ENCODE results near the gene B4GALNT3. TPM values are rescaled to one million over a fixed set of nuclear protein-coding genes. Genes with fewer than 3 reads are reported as not detected.

B4GALNT3 gene
- total and polyA plus RNA-seq, 2 of the 13 experiments (the other 11 are each of a cell fraction or from before 2014, with no cell fraction given): 3.2 to 4.4 TPM

DNA sequence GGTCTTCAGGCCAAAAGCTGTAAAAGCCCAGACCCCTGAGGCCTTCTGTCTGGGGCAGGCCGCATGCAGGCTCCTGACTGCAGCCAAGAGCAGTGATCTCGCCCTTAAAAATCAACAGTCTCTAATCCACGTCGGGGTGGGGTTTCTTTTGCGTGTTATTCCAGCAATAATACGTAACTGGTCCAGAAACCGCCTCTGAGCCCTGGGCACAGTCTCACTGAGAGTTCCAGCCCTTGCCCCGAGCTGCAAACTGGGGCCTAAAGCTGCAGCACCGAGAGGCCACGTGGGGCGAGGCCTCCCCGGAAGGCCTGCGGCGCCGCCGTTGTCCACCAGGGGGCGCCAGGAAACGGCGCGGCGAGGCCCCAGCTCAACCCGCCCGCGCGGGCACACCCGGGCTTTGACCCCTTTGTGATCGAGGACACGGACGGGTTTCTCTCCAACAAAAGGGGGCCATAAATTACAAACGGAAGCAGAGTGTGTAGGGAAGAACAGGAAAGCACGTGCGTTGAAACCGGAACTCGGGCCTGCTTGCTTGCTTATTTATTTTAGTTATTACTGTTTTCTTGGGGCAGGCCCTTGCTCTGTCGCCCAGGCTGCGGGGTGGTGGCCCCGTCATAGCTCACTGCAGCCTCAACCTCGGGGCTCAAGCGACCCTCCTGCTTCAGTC is 116.3 kb downstream of the B4GALNT3 start (continued):
- peak; percentile 69 for TF ChIP-seq PHF8 (CRISPR knock-in tag; IDR thresholded peaks at IDR 0.05)
- peak; percentile 67; the same call in 1 of the 2 replicates for TF ChIP-seq NKX3-1 (CRISPR knock-in tag; IDR thresholded peaks at IDR 0.05)
- TF ChIP-seq, protein P1, sequence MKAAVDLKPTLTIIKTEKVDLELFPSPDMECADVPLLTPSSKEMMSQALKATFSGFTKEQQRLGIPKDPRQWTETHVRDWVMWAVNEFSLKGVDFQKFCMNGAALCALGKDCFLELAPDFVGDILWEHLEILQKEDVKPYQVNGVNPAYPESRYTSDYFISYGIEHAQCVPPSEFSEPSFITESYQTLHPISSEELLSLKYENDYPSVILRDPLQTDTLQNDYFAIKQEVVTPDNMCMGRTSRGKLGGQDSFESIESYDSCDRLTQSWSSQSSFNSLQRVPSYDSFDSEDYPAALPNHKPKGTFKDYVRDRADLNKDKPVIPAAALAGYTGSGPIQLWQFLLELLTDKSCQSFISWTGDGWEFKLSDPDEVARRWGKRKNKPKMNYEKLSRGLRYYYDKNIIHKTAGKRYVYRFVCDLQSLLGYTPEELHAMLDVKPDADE (CRISPR knock-in tag; IDR thresholded peaks at IDR 0.05): no peak
- TF ChIP-seq, protein P2, sequence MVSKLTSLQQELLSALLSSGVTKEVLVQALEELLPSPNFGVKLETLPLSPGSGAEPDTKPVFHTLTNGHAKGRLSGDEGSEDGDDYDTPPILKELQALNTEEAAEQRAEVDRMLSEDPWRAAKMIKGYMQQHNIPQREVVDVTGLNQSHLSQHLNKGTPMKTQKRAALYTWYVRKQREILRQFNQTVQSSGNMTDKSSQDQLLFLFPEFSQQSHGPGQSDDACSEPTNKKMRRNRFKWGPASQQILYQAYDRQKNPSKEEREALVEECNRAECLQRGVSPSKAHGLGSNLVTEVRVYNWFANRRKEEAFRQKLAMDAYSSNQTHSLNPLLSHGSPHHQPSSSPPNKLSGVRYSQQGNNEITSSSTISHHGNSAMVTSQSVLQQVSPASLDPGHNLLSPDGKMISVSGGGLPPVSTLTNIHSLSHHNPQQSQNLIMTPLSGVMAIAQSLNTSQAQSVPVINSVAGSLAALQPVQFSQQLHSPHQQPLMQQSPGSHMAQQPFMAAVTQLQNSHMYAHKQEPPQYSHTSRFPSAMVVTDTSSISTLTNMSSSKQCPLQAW (CRISPR knock-in tag; IDR thresholded peaks at IDR 0.05): peak; percentile 84
- peak; percentile 80; the same call in 1 of the 2 replicates for TF ChIP-seq ZNF792 (CRISPR knock-in tag; IDR thresholded peaks at IDR 0.05)
- TF ChIP-seq SP4 (CRISPR knock-in tag; IDR thresholded peaks at IDR 0.05): no peak; the same call in 1 of the 2 replicates
- TF ChIP-seq ZBTB3 (CRISPR knock-in tag; IDR thresholded peaks at IDR 0.05; ENCODE audit: borderline replicate concordance, low read depth): peak; percentile 73
- TF ChIP-seq, protein P3, sequence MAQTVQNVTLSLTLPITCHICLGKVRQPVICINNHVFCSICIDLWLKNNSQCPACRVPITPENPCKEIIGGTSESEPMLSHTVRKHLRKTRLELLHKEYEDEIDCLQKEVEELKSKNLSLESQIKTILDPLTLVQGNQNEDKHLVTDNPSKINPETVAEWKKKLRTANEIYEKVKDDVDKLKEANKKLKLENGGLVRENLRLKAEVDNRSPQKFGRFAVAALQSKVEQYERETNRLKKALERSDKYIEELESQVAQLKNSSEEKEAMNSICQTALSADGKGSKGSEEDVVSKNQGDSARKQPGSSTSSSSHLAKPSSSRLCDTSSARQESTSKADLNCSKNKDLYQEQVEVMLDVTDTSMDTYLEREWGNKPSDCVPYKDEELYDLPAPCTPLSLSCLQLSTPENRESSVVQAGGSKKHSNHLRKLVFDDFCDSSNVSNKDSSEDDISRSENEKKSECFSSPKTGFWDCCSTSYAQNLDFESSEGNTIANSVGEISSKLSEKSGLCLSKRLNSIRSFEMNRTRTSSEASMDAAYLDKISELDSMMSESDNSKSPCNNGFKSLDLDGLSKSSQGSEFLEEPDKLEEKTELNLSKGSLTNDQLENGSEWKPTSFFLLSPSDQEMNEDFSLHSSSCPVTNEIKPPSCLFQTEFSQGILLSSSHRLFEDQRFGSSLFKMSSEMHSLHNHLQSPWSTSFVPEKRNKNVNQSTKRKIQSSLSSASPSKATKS (CRISPR knock-in tag; IDR thresholded peaks at IDR 0.05): no peak
- TF ChIP-seq FOSL2 (CRISPR knock-in tag; IDR thresholded peaks at IDR 0.05): peak; percentile 65
- TF ChIP-seq FOXJ3 (CRISPR knock-in tag; IDR thresholded peaks at IDR 0.05; ENCODE audit: borderline replicate concordance): no peak; the same call in 1 of the 2 replicates
- no peak for TF ChIP-seq MBNL3 (CRISPR knock-in tag; conservative IDR thresholded peaks at IDR 0.05)
- peak; percentile 95 for TF ChIP-seq ZNF83 (CRISPR knock-in tag; IDR thresholded peaks at IDR 0.05; ENCODE audit: borderline replicate concordance)
- no peak for TF ChIP-seq DNMT3B (CRISPR knock-in tag; conservative IDR thresholded peaks at IDR 0.05)
- peak; percentile 92 for TF ChIP-seq ZNF746 (CRISPR knock-in tag; IDR thresholded peaks at IDR 0.05)
- TF ChIP-seq ATF1 (CRISPR knock-in tag; IDR thresholded peaks at IDR 0.05): no peak
- peak; percentile 90; the same call in 1 of the 2 replicates for TF ChIP-seq ZNF878 (CRISPR knock-in tag; IDR thresholded peaks at IDR 0.05)
- TF ChIP-seq, protein P4, sequence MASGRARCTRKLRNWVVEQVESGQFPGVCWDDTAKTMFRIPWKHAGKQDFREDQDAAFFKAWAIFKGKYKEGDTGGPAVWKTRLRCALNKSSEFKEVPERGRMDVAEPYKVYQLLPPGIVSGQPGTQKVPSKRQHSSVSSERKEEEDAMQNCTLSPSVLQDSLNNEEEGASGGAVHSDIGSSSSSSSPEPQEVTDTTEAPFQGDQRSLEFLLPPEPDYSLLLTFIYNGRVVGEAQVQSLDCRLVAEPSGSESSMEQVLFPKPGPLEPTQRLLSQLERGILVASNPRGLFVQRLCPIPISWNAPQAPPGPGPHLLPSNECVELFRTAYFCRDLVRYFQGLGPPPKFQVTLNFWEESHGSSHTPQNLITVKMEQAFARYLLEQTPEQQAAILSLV (CRISPR knock-in tag; IDR thresholded peaks at IDR 0.05; ENCODE audit: borderline replicate concordance): peak; percentile 57
- TF ChIP-seq, protein P5, sequence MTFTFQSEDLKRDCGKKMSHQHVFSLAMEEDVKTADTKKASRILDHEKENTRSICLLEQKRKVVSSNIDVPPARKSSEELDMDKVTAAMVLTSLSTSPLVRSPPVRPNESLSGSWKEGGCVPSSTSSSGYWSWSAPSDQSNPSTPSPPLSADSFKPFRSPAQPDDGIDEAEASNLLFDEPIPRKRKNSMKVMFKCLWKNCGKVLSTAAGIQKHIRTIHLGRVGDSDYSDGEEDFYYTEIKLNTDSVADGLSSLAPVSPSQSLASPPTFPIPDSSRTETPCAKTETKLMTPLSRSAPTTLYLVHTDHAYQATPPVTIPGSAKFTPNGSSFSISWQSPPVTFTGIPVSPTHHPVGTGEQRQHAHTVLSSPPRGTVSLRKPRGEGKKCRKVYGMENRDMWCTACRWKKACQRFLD (CRISPR knock-in tag; IDR thresholded peaks at IDR 0.05; ENCODE audit: borderline replicate concordance): peak; percentile 45; the same call in 1 of the 2 replicates
- TF ChIP-seq ARNT (IDR thresholded peaks at IDR 0.05): no peak
- TF ChIP-seq ZNF121 (CRISPR knock-in tag; IDR thresholded peaks at IDR 0.05): peak; percentile 63
- no peak for TF ChIP-seq TBX3 (IDR thresholded peaks at IDR 0.05; ENCODE audit: borderline replicate concordance)
- peak; percentile 72 for TF ChIP-seq XRCC5 (optimal IDR thresholded peaks at IDR 0.05; ENCODE audit: low read length)
